Testis (tissue), 3 donors: ENCODE data around the gene COL5A1. TPM values are rescaled to one million over a fixed set of nuclear protein-coding genes. Genes with fewer than 3 reads are reported as not detected.

Experiments
- DNase-seq: peaks from one replicate; pipeline ENCODE4 v3.0.0-alpha.2; 2019
- H3K27ac ChIP-seq, 2 donors: fragments of 200-600 bp; sonication (generic); one replicate each; pipeline ENCODE4 v1.5.1; 2019
- H3K27me3 ChIP-seq: fragments of 200-600 bp; sonication (generic); one replicate; pipeline ENCODE4 v1.5.1; 2019
- H3K36me3 ChIP-seq: fragments of 200-600 bp; sonication (generic); one replicate; pipeline ENCODE4 v1.5.1; 2017; ENCODE audit warnings: low read depth; ENCODE audit errors: missing control alignments
- H3K4me1 ChIP-seq: fragments of 200-600 bp; sonication (generic); one replicate; pipeline ENCODE4 v1.5.1; 2019
- H3K4me3 ChIP-seq, 2 donors: fragments of 200-600 bp; sonication (generic); one replicate each; pipeline ENCODE4 v1.5.1; 2017 to 2019
- H3K9me3 ChIP-seq: fragments of 200-600 bp; sonication (generic); one replicate; pipeline ENCODE4 v1.5.1; 2017
- POLR2A ChIP-seq: fragments of 450-650 bp; IDR thresholded peaks from one replicate; pipeline ENCODE4 v1.6.1; 2017; ENCODE audit warnings: antibody characterized with exemption, mild to moderate bottlenecking, moderate library complexity
- WGBS, 2 donors: methylation state at CpG; one replicate each; pipeline ENCODE4 v1.1.5; 2018; 5-methylcytosine and 5-hydroxymethylcytosine counted together
- intact Hi-C: fragments of 100-400 bp; cut with DNase I; formaldehyde crosslinking; loops from one replicate; pipeline ENCODE4 v1.15.1; 2023; ENCODE audit warnings: low total_unique reads
- polyA plus RNA-seq: library from polyadenylated mRNA; stranded (reverse); fragments of 350-450 nt; fragmentation: Illumina TruSeq; extraction: RNeasy Lipid Tissue Mini Kit (QIAGEN cat#74804); gene quantifications from one replicate; pipeline ENCODE4 v1.2.3, GENCODE V29; 2014; ENCODE audit warnings: low read depth, low replicate concordance; ENCODE audit not compliant: insufficient read depth
- total RNA-seq, 2 donors: library from RNA; depleted of rRNA; stranded (reverse); fragments of >200 nt; gene quantifications; one replicate each; pipeline ENCODE4 v1.2.3, GENCODE V29; 2016
- TF ChIP-seq, protein P1 (sequence below), 3 experiments: fragments of 450-650 bp in 2 of 3; fragments of 200-600 bp in 1 of 3; sonication (generic) in 1 of 3; IDR thresholded peaks; one replicate each; pipeline ENCODE4 v1.5.1; 2016 to 2019; ENCODE audit warnings: antibody characterized with exemption in 3 of 3, mild to moderate bottlenecking in 2 of 3, moderate library complexity in 1 of 3

COL5A1 gene
- total and polyA plus RNA-seq, 3 donors from 2014 or later = 18.5 to 34.3 (median 20.8) TPM

- peaks cover 3% of the 10 kb centered on the region for H3K4me1 ChIP-seq
- H3K27me3 ChIP-seq = no peaks in the 10 kb centered on the region
- intact Hi-C loops = no loop called here
- H3K4me3 ChIP-seq = no peak overlapping the region
- H3K9me3 ChIP-seq = no peaks in the 10 kb centered on the region
- no peak overlapping the region for H3K27ac ChIP-seq
- TF ChIP-seq, protein P1, sequence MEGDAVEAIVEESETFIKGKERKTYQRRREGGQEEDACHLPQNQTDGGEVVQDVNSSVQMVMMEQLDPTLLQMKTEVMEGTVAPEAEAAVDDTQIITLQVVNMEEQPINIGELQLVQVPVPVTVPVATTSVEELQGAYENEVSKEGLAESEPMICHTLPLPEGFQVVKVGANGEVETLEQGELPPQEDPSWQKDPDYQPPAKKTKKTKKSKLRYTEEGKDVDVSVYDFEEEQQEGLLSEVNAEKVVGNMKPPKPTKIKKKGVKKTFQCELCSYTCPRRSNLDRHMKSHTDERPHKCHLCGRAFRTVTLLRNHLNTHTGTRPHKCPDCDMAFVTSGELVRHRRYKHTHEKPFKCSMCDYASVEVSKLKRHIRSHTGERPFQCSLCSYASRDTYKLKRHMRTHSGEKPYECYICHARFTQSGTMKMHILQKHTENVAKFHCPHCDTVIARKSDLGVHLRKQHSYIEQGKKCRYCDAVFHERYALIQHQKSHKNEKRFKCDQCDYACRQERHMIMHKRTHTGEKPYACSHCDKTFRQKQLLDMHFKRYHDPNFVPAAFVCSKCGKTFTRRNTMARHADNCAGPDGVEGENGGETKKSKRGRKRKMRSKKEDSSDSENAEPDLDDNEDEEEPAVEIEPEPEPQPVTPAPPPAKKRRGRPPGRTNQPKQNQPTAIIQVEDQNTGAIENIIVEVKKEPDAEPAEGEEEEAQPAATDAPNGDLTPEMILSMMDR (IDR thresholded peaks at IDR 0.05) = no peak
- TF ChIP-seq POLR2A = no peak
- 63 to 64% methylated on average over 9 of the region's 9 CpGs for WGBS, 2 donors
- DNase-seq = peak; percentile 32
- H3K36me3 ChIP-seq = no peaks in the 10 kb centered on the region
Observed at GRCh38 chr9:134807716-134808446, 166.3 kb downstream of the COL5A1 start.

DNA sequence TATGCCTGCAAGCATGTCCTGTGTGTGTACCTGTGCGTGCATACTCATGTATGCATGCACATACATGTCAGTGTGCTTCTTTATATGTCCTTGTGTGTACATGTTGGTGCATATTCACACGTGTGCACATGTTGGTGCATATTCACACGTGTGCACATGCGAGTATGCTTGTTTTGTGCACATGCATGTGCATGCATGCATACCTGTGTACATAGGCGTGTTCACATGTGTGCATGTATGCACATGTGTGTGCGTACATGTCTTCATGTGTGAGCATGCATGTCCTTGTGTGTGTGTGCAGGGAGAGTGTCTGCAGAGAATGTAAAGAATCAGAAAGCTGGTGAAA lies 166.8 kb downstream of the COL5A1 start:
- intact Hi-C loops = no loop called here
- no peak for DNase-seq
- Histone ChIP-seq H3K9me3 (no peaks in the 10 kb centered on the region), H3K27me3 (no peaks in the 10 kb centered on the region), H3K36me3 (no peaks in the 10 kb centered on the region), H3K4me1 (peaks cover 3% of the 10 kb centered on the region), H3K4me3 (no peak overlapping the region), H3K27ac (no peak overlapping the region)
- TF ChIP-seq, protein P1 (IDR thresholded peaks at IDR 0.05) = no peak
- TF ChIP-seq POLR2A = no peak
- whole genome bisulfite sequencing, 2 donors = 88 to 94% methylated on average over 6 of the region's 6 CpGs

DNA sequence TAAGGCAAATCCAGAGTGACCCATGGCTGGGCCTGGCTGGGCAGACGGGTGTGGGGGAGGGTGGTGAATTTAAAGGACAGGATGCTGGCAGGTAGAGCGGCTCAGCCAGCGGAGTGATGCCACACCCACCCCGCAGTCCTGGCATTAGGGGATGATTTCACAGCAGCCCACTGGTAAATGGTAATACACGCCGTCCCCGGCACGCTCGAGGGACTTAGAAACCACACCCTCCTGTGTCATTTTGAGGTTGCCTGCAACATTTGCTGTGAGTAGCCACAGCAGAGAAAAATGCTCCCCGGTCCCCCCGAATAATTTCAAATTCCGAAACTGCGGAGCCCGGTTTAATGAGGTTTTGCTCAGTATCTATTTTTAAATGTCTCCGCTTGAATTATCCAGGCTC lies 167.7 kb downstream of the COL5A1 start:
- WGBS, 2 donors = 91 to 94% methylated on average over 12 to 15 of the region's 15 CpGs
- Histone ChIP-seq H3K27me3 (no peaks in the 10 kb centered on the region), H3K4me3 (no peak overlapping the region), H3K36me3 (no peaks in the 10 kb centered on the region), H3K27ac (no peak overlapping the region), H3K4me1 (peaks cover 3% of the 10 kb centered on the region), H3K9me3 (no peaks in the 10 kb centered on the region)
- intact Hi-C loops = no loop called here
- DNase-seq = no peak
- TF ChIP-seq POLR2A = no peak
- TF ChIP-seq, protein P1 (IDR thresholded peaks at IDR 0.05) = no peak

DNA sequence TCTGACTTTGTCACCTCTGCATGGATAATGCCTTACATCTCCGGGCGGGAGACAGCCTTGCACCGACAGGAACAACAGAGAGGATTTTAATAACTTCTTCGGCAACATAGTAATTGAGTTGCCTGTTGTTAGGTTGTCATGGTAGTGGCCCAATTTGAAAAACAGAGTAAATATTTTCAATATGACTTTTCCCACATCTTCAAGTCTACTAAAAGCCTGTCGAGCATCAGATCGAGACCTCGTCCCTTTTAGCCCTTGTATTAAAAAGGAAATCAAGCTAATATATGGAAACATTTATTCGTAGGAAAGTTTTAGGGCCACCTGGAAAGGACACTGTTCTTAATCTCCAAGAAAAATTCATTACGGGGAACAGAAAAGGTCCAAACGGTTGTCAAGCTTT lies 168.2 kb downstream of the COL5A1 start:
- peaks cover 3% of the 10 kb centered on the region for H3K4me1 ChIP-seq
- TF ChIP-seq, protein P1 (IDR thresholded peaks at IDR 0.05) = no peak
- no peak for TF ChIP-seq POLR2A
- no peak overlapping the region for H3K4me3 ChIP-seq
- DNase-seq = no peak
- intact Hi-C loops = no loop called here
- WGBS, 2 donors = 85 to 93% methylated on average over 10 of the region's 10 CpGs
- no peaks in the 10 kb centered on the region for H3K36me3 ChIP-seq
- H3K27ac ChIP-seq = no peak overlapping the region
- no peaks in the 10 kb centered on the region for H3K9me3 ChIP-seq
- no peaks in the 10 kb centered on the region for H3K27me3 ChIP-seq

- TF ChIP-seq POLR2A = no peak
- TF ChIP-seq, protein P1 (IDR thresholded peaks at IDR 0.05) = no peak
- intact Hi-C loops = no loop called here
Observed at GRCh38 chr9:134811079-134811672, 169.6 kb downstream of the COL5A1 start.

More at GRCh38 chr9:134811079-134811672, 169.6 kb downstream of the COL5A1 start:
- H3K27ac ChIP-seq = no peak overlapping the region
- no peak overlapping the region for H3K4me3 ChIP-seq
- H3K9me3 ChIP-seq = no peaks in the 10 kb centered on the region
- WGBS, 2 donors = 81 to 85% methylated on average over 20 to 22 of the region's 22 CpGs
- peaks cover 3% of the 10 kb centered on the region for H3K4me1 ChIP-seq
- DNase-seq = no peak
- no peaks in the 10 kb centered on the region for H3K27me3 ChIP-seq
- H3K36me3 ChIP-seq = no peaks in the 10 kb centered on the region
